Measurements from ENCODE around the gene SLC25A19. TPM values are rescaled to one million over a fixed set of nuclear protein-coding genes. Genes with fewer than 3 reads are reported as not detected.
"Not testable (repeated sequence)": the region's sequence is repeated elsewhere in the genome, so short reads cannot be mapped to it uniquely, and the experiment has no call there.

SLC25A19 gene
- total RNA-seq, 1 donor from 2014 or later = 43.1 TPM

- DNase-seq (ENCODE audit: low spot score) = no peak
These were observed 21.6 kb downstream of the SLC25A19 start for GRCh38 chr17:75267411-75268232.

DNA sequence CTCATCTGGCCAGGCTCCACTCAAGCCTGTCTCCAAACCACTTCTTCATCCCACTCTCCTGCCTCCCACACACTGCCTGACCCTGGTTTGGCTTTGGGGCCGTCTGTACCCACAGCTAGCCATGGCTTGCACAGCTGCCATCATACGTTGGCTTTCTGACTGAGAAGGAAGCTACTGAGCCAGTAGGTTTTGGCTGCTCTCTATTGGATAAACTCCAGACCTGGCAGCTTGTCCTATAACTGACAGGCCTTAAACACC lies 22.2 kb downstream of the SLC25A19 start:
- peak; percentile 15 for DNase-seq (ENCODE audit: low spot score)

- no peak for DNase-seq (ENCODE audit: low spot score)
These were observed 22.7 kb downstream of the SLC25A19 start for GRCh38 chr17:75266316-75267152.

DNA sequence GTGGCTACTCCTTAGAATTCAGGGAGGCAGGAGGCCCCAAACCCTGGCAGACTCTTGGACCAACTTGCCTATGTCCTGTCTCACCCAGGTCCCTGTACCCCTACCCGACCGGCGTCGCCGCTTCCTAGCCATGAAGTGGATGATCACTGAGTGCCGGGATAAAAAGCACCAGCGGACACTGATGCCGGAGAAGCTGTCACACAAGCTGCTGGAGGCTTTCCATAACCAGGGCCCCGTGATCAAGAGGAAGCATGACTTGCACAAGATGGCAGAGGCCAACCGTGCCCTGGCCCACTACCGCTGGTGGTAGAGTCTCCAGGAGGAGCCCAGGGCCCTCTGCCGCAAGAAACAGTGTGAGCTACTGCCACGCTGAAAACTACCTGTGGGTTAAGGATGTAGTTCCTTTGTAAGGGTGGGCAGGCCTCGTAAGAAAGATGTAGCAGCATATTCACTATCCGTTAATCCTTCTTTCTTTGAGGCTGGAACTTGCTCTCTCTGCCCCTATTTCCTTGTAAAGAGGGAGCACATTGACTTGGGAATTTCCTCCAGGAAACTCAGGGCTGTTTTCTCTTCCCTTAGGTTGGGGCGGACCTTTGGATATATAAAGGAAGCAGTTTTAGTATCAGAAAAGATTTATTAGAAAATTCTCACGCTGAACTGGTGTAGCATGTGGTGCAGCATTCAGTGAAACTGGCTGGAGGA lies 23.5 kb downstream of the SLC25A19 start:
- DNase-seq (ENCODE audit: low spot score) = peak; percentile 18

DNA sequence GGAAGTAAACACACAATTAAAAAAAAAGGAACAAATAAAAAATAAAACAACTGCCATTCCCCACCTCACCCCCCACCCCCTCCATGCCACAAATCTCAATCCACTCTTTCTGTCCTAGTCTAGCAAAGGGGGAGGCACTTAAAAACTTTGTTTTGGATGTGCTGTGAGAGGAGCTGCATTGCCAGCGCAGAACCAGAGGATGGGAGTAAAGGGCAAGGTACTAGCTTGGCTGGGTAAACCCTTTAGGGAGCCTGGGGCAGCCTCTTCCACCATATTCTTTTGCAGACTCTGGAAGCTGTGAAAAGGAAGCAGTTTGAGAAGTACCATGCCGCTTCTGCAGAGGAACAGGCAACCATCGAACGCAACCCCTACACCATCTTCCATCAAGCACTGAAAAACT lies 26.2 kb downstream of the SLC25A19 start:
- no peak for DNase-seq (ENCODE audit: low spot score)

DNA sequence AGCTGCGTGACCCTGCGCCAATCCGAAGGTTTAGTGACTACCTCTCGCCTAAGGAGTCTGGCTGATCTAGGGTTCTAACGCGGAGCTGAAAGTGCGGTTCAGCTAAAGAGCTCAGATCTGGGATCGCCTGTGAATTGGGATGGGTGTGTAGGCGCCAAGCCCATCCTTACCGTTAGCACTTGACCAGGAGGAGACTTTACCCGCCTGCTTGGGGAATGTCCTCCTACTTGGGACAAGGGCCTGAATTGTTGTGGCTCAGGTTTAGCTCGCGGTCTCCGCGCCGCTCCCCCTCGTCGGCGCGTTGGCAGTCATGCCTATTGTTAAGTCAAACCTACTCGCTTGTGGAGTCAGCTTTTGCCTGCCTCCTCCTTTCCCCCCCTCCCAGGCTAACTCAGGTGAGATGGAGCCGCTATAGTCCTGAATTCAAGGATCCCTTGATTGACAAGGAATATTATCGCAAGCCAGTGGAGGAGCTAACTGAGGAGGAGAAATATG lies 27.1 kb downstream of the SLC25A19 start:
- DNase-seq (ENCODE audit: low spot score) = no peak

GRCh38 chr17:75261336-75262111 lies 27.7 kb downstream of the SLC25A19 start, which contains the start of the genes GGA3 and MRPS7:
Gene GGA3 (minus strand): TSS chr17:75261606. CDS start chr17:75261587, 19 bp downstream.
Gene MRPS7 (plus strand): TSS chr17:75261879. CDS start chr17:75261901, 22 bp downstream.
- DNase-seq (ENCODE audit: low spot score) = peak; percentile 97

DNA sequence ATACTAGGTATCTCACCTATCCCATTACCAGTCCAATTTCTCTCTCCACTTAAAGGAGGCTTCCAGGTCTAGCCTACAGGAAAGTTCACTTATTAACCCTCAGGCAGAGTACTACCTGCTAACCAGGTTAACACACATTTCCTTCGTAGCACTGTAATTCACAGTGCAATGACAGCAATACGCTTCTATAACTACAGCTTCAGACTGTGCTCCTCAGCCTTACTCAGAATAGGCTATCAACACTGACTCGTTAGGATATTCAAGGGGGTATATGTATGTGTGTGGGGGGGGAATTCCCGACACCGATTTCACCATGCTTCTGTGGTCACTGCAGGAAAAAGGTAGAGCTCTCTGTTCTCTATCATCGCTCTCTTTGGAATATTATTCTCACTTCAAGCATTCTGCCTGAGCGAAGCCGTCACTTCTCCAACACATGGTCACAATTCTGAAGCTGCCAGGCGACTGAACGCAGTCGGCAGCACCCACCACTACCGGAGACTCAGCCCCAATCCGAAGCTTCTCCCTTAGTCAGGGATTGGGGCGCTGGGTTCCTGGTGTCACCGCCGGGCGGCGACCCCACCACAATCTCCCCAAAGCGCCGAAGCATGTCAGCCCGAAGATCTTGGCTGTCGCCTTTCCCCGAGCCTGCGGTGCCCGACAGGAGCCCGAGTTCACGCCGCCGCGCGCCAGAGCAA lies 28.4 kb downstream of the SLC25A19 start:
- no peak for DNase-seq (ENCODE audit: low spot score)

DNA sequence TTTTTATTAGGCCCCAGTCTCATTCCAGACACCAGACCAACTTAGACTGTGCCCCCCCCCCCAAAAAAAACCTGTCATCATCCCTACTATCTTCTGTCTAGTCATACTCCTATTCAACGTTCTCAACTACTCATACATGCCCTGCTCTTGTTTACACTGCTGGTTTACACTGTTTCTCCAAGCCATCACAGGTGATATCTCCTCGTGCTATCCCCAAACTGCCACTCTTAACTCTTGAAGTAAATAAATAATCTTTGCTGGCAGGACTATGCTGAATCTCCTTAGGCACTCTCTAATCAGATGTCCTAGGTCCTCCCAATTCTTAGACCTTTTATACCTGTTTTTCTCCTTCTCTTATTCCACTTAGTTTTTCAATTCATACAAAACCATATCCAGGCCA lies 32.0 kb downstream of the SLC25A19 start:
- not testable (repeated sequence) for DNase-seq (ENCODE audit: low spot score)

- not testable (repeated sequence) for DNase-seq (ENCODE audit: low spot score)
These were observed 33.1 kb downstream of the SLC25A19 start for GRCh38 chr17:75255954-75256698.

- no peak for DNase-seq (ENCODE audit: low spot score)
These were observed 37.0 kb downstream of the SLC25A19 start for GRCh38 chr17:75252039-75252816.

DNA sequence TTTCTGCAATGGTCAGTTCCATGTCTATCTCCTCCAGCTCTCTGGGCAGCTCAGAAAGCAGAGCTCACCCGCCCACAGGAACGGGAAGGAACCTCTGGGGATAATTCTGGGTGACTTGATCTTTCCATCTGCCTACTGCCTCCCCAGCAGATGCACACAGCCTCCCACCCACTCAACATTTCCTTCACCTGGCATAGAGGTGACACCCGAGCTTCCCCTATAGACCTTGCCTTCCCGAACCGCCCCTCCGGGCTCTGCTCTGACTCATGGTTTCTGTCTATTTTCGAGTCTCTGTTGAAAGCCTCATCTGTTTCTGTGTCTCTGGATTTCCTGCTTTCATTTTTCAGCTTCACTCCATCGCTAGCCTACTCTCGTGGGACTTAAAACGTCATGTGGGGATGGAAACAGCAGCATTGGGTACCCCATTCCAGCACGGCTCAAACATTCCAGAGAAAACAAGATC lies 39.2 kb downstream of the SLC25A19 start:
- DNase-seq (ENCODE audit: low spot score) = peak; percentile 51

DNA sequence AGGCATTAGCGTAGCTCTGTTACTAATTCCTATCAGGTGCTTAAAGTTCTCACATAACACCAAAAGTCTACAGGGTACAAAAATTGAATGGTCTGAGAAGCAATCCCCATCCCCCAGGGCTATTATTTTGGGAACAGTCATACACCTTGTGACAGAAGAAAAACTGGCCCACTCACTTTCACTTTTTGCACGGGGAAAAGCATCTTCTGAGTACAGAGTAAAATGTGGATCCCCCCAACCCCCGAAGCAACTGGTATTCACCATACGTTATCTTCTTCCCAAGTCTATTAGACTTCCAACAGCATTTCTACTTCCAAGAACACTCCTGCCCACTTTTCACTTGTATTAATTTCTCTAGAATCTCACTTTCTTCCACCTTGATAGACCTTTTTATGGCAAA lies 39.7 kb downstream of the SLC25A19 start:
- DNase-seq (ENCODE audit: low spot score) = no peak

DNA sequence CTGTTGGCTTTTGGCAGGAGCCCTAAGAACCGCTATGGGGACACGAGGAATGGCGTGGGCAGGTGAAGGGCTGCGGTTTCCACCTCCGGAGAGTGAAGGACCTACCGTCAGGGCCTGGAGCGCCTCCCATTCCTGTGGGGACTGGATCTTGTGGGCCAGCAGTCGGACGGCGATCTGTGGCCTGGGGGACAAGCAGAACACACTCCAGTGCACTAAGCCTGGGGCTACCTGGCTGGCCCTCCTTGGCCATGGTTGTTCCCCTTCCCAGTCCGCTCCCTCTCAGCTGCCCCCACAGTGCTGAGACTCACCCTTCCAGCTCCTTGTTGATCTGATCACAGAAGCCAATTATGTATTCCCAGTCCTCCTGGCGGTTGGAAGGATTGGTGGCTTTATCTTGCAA lies 42.8 kb downstream of the SLC25A19 start:
- no peak for DNase-seq (ENCODE audit: low spot score)

GRCh38 chr17:75245011-75245410 lies 44.2 kb downstream of the SLC25A19 start:
- no peak for DNase-seq (ENCODE audit: low spot score)

- no peak for DNase-seq (ENCODE audit: low spot score)
These were observed 44.9 kb downstream of the SLC25A19 start for GRCh38 chr17:75244133-75244866.

DNA sequence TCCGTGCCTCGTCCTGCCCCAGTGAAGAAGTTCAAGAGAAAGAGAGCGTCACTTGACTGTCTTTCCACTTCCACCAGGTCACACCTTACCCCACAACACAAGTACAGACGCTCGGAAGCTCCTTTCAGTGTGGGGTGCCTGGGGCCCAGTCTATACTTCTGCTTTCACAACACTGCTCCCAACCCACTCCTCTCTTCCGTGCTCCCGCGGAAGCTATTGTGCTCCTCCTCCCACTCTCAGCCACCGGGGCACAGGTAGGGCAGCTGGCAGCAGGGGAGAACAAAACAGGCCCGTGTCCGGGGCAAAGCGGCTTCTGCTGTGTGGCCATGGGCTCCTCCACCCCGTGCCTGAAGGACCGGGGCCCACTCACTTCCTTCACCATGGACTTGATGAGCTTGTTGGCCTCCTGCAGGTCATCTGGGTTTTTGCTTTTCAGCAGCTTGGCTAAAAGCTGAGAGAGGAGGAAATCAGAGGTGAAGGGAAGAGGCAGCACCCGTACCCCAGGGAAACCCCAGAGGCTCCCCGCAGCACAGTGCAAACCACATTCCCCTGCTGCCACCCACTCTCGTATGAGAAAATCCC lies 46.7 kb downstream of the SLC25A19 start:
- no peak for DNase-seq (ENCODE audit: low spot score)

DNA sequence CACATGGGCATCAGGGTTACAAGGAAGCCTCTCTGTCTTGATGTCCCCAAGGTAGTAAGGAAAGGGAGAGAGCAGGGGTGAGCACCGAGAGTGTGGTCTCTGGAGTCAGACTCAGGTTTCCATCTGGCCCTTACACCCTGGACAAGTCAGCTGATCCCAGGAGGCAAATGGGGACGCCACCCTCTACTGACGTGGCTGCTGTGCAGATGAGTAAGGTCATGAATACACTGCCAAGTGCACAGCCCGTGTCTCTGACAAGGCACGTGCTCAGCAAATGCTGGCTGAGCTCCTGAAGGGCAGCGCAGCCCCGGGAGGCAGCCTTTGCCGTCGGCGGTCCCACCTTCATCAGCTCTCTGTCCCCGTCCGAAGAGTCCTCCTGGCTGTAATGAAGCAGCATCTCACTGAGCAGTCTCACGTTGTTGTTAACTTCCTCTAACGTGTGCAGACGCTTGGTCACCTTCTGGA lies 47.2 kb downstream of the SLC25A19 start:
- DNase-seq (ENCODE audit: low spot score) = no peak
